ENCODE results near the gene E2F4.

Gene E2F4

GRCh38 chr16:67191995-67192681 lies at the start of gene E2F4:
TSS of gene E2F4 (plus strand) at chr16:67192155. CDS start at chr16:67192228, 73 bp downstream.
- no peak for TF ChIP-seq NFIC (IDR thresholded peaks at IDR 0.05)
- peak; percentile 50 for TF ChIP-seq USF1 (IDR thresholded peaks at IDR 0.05)
- no peak for TF ChIP-seq RAD21 (IDR thresholded peaks at IDR 0.05; ENCODE audit: low read depth)
- no peak for TF ChIP-seq TEAD4 (IDR thresholded peaks at IDR 0.05)
- no peak for TF ChIP-seq REST (IDR thresholded peaks at IDR 0.05; ENCODE audit: low read depth)
- peak; percentile 41; the same call in 1 of the 2 replicates for TF ChIP-seq TAF1 (IDR thresholded peaks at IDR 0.05; ENCODE audit: low read depth)
- 0 out of 2 replicates have a peak, but pooled peaks have one; percentile 55 for TF ChIP-seq YY1 (IDR thresholded peaks at IDR 0.05; ENCODE audit: low read depth)
- 0 out of 2 replicates have a peak, but pooled peaks have one; percentile 9 for TF ChIP-seq EGR1 (IDR thresholded peaks at IDR 0.05)
- TF ChIP-seq TCF12 (IDR thresholded peaks at IDR 0.05; ENCODE audit: low read depth): peak; percentile 36; the same call in 1 of the 2 replicates
- TF ChIP-seq CREB1 (IDR thresholded peaks at IDR 0.05; ENCODE audit: low read depth): no peak
- no peak for TF ChIP-seq ZBTB7A (IDR thresholded peaks at IDR 0.05; ENCODE audit: low read depth)

GRCh38 chr16:67142342-67142741 lies 49.6 kb upstream of the E2F4 start:
- TF ChIP-seq EP300 (IDR thresholded peaks at IDR 0.05; ENCODE audit: borderline replicate concordance): no peak
- TF ChIP-seq REST (IDR thresholded peaks at IDR 0.05; ENCODE audit: low read depth): no peak
- TF ChIP-seq NFIC (IDR thresholded peaks at IDR 0.05): no peak
- TF ChIP-seq CREB1 (IDR thresholded peaks at IDR 0.05; ENCODE audit: low read depth): no peak
- TF ChIP-seq TCF12 (IDR thresholded peaks at IDR 0.05; ENCODE audit: low read depth): no peak
- TF ChIP-seq MAX (IDR thresholded peaks at IDR 0.05): no peak
- TF ChIP-seq EGR1 (IDR thresholded peaks at IDR 0.05): no peak
- TF ChIP-seq FOXM1 (IDR thresholded peaks at IDR 0.05; ENCODE audit: borderline replicate concordance, low read depth): no peak
- no peak for TF ChIP-seq TAF1 (IDR thresholded peaks at IDR 0.05; ENCODE audit: low read depth)
- TF ChIP-seq YY1 (IDR thresholded peaks at IDR 0.05; ENCODE audit: low read depth): no peak
- no peak for TF ChIP-seq ZBTB7A (IDR thresholded peaks at IDR 0.05; ENCODE audit: low read depth)
- no peak for TF ChIP-seq RAD21 (IDR thresholded peaks at IDR 0.05; ENCODE audit: low read depth)
- TF ChIP-seq USF1 (IDR thresholded peaks at IDR 0.05): no peak
- TF ChIP-seq TEAD4 (IDR thresholded peaks at IDR 0.05): no peak
- TF ChIP-seq CEBPB (IDR thresholded peaks at IDR 0.05): no peak

- TF ChIP-seq FOXM1 (IDR thresholded peaks at IDR 0.05; ENCODE audit: borderline replicate concordance, low read depth) (no peak), ZBTB7A (IDR thresholded peaks at IDR 0.05; ENCODE audit: low read depth) (no peak), MAX (IDR thresholded peaks at IDR 0.05) (no peak), REST (IDR thresholded peaks at IDR 0.05; ENCODE audit: low read depth) (no peak), TEAD4 (IDR thresholded peaks at IDR 0.05) (no peak), RAD21 (IDR thresholded peaks at IDR 0.05; ENCODE audit: low read depth) (no peak), YY1 (IDR thresholded peaks at IDR 0.05; ENCODE audit: low read depth) (no peak)
These were observed 47.0 kb upstream of the E2F4 start for GRCh38 chr16:67144943-67145342.

- TF ChIP-seq CEBPB (IDR thresholded peaks at IDR 0.05): no peak
- no peak for TF ChIP-seq TAF1 (IDR thresholded peaks at IDR 0.05; ENCODE audit: low read depth)
- TF ChIP-seq MAX (IDR thresholded peaks at IDR 0.05): no peak
- no peak for TF ChIP-seq EGR1 (IDR thresholded peaks at IDR 0.05)
- TF ChIP-seq USF1 (IDR thresholded peaks at IDR 0.05): no peak
- TF ChIP-seq REST (IDR thresholded peaks at IDR 0.05; ENCODE audit: low read depth): no peak
- TF ChIP-seq TCF12 (IDR thresholded peaks at IDR 0.05; ENCODE audit: low read depth): no peak
- no peak for TF ChIP-seq EP300 (IDR thresholded peaks at IDR 0.05; ENCODE audit: borderline replicate concordance)
- no peak for TF ChIP-seq RAD21 (IDR thresholded peaks at IDR 0.05; ENCODE audit: low read depth)
- no peak for TF ChIP-seq NFIC (IDR thresholded peaks at IDR 0.05)
- TF ChIP-seq FOXM1 (IDR thresholded peaks at IDR 0.05; ENCODE audit: borderline replicate concordance, low read depth): no peak
- no peak for TF ChIP-seq TEAD4 (IDR thresholded peaks at IDR 0.05)
- TF ChIP-seq YY1 (IDR thresholded peaks at IDR 0.05; ENCODE audit: low read depth): no peak
- TF ChIP-seq ZBTB7A (IDR thresholded peaks at IDR 0.05; ENCODE audit: low read depth): no peak
- TF ChIP-seq CREB1 (IDR thresholded peaks at IDR 0.05; ENCODE audit: low read depth): no peak
These were observed 46.2 kb upstream of the E2F4 start for GRCh38 chr16:67145746-67146145.

All from Ishikawa (cell line).